HCT116 (cell line): Measurements from ENCODE around the gene ACTN2. TPM values are rescaled to one million over a fixed set of nuclear protein-coding genes. Genes with fewer than 3 reads are reported as not detected.

Experiments used
- ATAC-seq: fragments of 200-7000 bp; cut with Tn5 transposase; 2 replicates; pipeline ENCODE4 v1.9.1; 2020; ENCODE audit warnings: mild to moderate bottlenecking, moderate library complexity
- BruUV-seq: library from RNA; stranded (reverse); fragments of 400-500 nt; replicated peaks from 2 replicates; lab custom pipeline; 2021; lab: Mats Ljungman, UMichigan
- CTCF ChIA-PET: fragments of 300-600 bp; sonication (Branson Sonifier 250); formaldehyde crosslinking; loops from one replicate; lab custom pipeline; 2021; ENCODE audit warnings: antibody characterized with exemption; lab: Charles Lee
- POLR2A ChIA-PET: fragments of 300-600, 350-600 bp; sonication (Branson Sonifier 250); formaldehyde crosslinking; loops from one replicate; lab custom pipeline; 2021; ENCODE audit warnings: antibody characterized with exemption; lab: Charles Lee
- RAD21 ChIA-PET, 2 experiments: fragments of 300-600 bp; sonication (Branson Sonifier 250); formaldehyde crosslinking; loops; one replicate each; lab custom pipeline; 2023; ENCODE audit warnings: low total read pairs in 2 of 2; ENCODE audit not compliant: uncharacterized antibody in 2 of 2, unreplicated experiment in 2 of 2, low non-redundant PET in 1 of 2; lab: Charles Lee
- DNase-seq: peaks from one replicate; pipeline ENCODE4 v3.0.0-alpha.2; 2010; ENCODE audit warnings: low read depth, low spot score
- H2AFZ ChIP-seq: fragments of 200-600 bp; shearing (Covaris generic), sonication (generic); 2 replicates; pipeline ENCODE4 v1.6.1; 2017; ENCODE audit warnings: low read depth, mixed run types, mixed read lengths, antibody characterized with exemption, low read length; ENCODE audit not compliant: poor library complexity, severe bottlenecking
- H3K27ac ChIP-seq: 2 replicates; pipeline ENCODE4 v1.5.1; 2012; ENCODE audit warnings: low read depth, low read length
- H3K27me3 ChIP-seq: fragments of 200-600 bp; sonication (generic); 2 replicates; pipeline ENCODE4 v1.6.1; 2016; ENCODE audit warnings: mixed run types, low read length, mixed read lengths; ENCODE audit not compliant: insufficient read depth
- H3K36me3 ChIP-seq, 2 experiments: fragments of 200-500 bp in 1 of 2; fragments of 200-600 bp in 1 of 2; sonication (Bioruptor generic) in 1 of 2; sonication (generic) in 1 of 2; 2 replicates each; pipeline versions ENCODE4 v1.5.1 to v1.6.1; 2014 to 2016; ENCODE audit warnings: low read length in 2 of 2, inconsistent platforms in 1 of 2, mixed read lengths in 1 of 2, mixed run types in 1 of 2; ENCODE audit not compliant: insufficient read depth in 2 of 2, control insufficient read depth in 1 of 2
- H3K4me1 ChIP-seq, 2 experiments: fragments of 200-600 bp in 1 of 2; sonication (generic) in 1 of 2; 2 replicates each; pipeline versions ENCODE4 v1.5.1 to v1.6.1; 2012 to 2017; ENCODE audit warnings: low read length in 2 of 2, inconsistent platforms in 1 of 2, mild to moderate bottlenecking in 1 of 2, mixed read lengths in 1 of 2, mixed run types in 1 of 2, moderate library complexity in 1 of 2; ENCODE audit not compliant: insufficient read depth in 2 of 2, control insufficient read depth in 1 of 2
- H3K4me2 ChIP-seq: fragments of 200-600 bp; sonication (generic); 2 replicates; pipeline ENCODE4 v1.6.1; 2017; ENCODE audit warnings: mixed run types, low read length, mixed read lengths
- H3K4me3 ChIP-seq, 2 experiments: fragments of 200-600 bp in 1 of 2; sonication (generic) in 1 of 2; replicated peaks in 1 of 2; 2 replicates each; pipeline ENCODE4 v1.5.1; 2011 to 2016; ENCODE audit warnings: low read length in 2 of 2, control low read depth in 1 of 2, low read depth in 1 of 2, mild to moderate bottlenecking in 1 of 2, mixed read lengths in 1 of 2, mixed run types in 1 of 2
- H3K79me2 ChIP-seq: fragments of 200-600 bp; sonication (generic); 2 replicates; pipeline ENCODE4 v1.6.1; 2017; ENCODE audit warnings: mild to moderate bottlenecking, mixed run types, low read length, moderate library complexity, mixed read lengths; ENCODE audit not compliant: insufficient read depth
- H3K9ac ChIP-seq: fragments of 200-600 bp; sonication (generic); 2 replicates; pipeline ENCODE4 v1.6.1; 2016; ENCODE audit warnings: low read length, mixed read lengths
- H3K9me2 ChIP-seq: fragments of 200-600 bp; sonication (generic), shearing (Covaris generic); 2 replicates; pipeline ENCODE4 v1.6.1; 2017; ENCODE audit warnings: mixed run types, mild to moderate bottlenecking, moderate library complexity; ENCODE audit not compliant: insufficient read depth
- H3K9me3 ChIP-seq, 2 experiments: fragments of 200-500 bp in 1 of 2; fragments of 200-600 bp in 1 of 2; sonication (Bioruptor generic) in 1 of 2; sonication (generic) in 1 of 2; 2 replicates each; pipeline ENCODE4 v1.6.1; 2014 to 2017; ENCODE audit warnings: low read length in 2 of 2, mixed read lengths in 2 of 2, inconsistent platforms in 1 of 2, low read depth in 1 of 2, mild to moderate bottlenecking in 1 of 2, mixed run types in 1 of 2, moderate library complexity in 1 of 2; ENCODE audit not compliant: control insufficient read depth in 1 of 2, insufficient read depth in 1 of 2
- H4K20me1 ChIP-seq: fragments of 200-600 bp; sonication (generic), shearing (Covaris generic); 2 replicates; pipeline ENCODE4 v1.6.1; 2017; ENCODE audit warnings: mixed run types, mild to moderate bottlenecking, moderate library complexity; ENCODE audit not compliant: insufficient read depth
- CBX3 ChIP-seq: IDR thresholded peaks from 2 replicates; pipeline ENCODE4 v1.6.1; 2012; ENCODE audit warnings: low read depth
- CEBPB ChIP-seq: IDR thresholded peaks from 2 replicates; pipeline ENCODE4 v1.6.1; 2012; ENCODE audit warnings: low read depth
- EGR1 ChIP-seq: IDR thresholded peaks from 2 replicates; pipeline ENCODE4 v1.6.1; 2012; ENCODE audit warnings: low read depth
- EZH2 ChIP-seq: fragments of 200-600 bp; sonication (generic); IDR thresholded peaks from 2 replicates; pipeline ENCODE4 v1.6.1; 2017; ENCODE audit warnings: antibody characterized with exemption, mixed run types
- EZH2phosphoT487 ChIP-seq: fragments of 200-600 bp; IDR thresholded peaks from 2 replicates; pipeline ENCODE4 v1.6.1; 2018; ENCODE audit warnings: antibody characterized with exemption, borderline replicate concordance
- RAD21 ChIP-seq: IDR thresholded peaks from 2 replicates; pipeline ENCODE4 v1.6.1; 2012; ENCODE audit warnings: low read depth, mild to moderate bottlenecking
- SIN3A ChIP-seq: IDR thresholded peaks from 2 replicates; pipeline ENCODE4 v1.6.1; 2012; ENCODE audit warnings: low read depth
- YY1 ChIP-seq: IDR thresholded peaks from 2 replicates; pipeline ENCODE4 v1.6.1; 2011; ENCODE audit warnings: low read length, low read depth, moderate library complexity, mild to moderate bottlenecking; ENCODE audit not compliant: insufficient replicate concordance; ENCODE audit errors: extremely low read depth
- intact Hi-C: fragments of 100-400 bp; cut with micrococcal nuclease; formaldehyde crosslinking; loops from 2 replicates; pipeline ENCODE4 v1.10.0; 2022
- total RNA-seq: library from RNA; stranded (reverse); gene quantifications from one replicate; pipeline ENCODE4 v1.2.1, GENCODE V29; 2021; ENCODE audit not compliant: unreplicated experiment
- TF ChIP-seq, protein P1 (sequence below): IDR thresholded peaks from 2 replicates; pipeline ENCODE4 v1.6.1; 2011; ENCODE audit warnings: mild to moderate bottlenecking, low read length, moderate library complexity; ENCODE audit not compliant: insufficient replicate concordance; ENCODE audit errors: extremely low read depth

ACTN2 gene
- total RNA-seq, 1 experiment from 2014 or later: 0.20 TPM

DNA sequence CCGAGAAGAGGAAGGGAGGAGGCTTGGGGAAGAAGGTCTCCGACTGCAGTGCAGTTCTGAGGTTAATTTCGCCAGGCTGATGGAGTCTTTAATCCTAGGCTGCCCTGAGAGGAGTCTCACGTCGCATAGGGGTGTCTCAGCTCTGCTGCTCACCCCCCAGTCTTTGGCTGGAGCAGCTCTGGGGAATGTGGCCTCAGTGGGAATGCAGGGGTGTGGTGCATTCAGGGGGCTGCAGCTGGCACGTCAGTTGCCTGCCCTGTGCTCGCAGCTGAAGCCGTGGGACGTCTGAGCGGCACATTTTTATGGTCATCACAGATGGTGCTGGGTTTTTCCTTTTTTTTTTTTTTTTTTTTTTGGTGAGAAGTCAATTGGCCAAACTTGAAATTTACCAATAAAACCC is 38.2 kb downstream of the ACTN2 start:
- POLR2A ChIA-PET: no interaction called here
- no peaks in the 10 kb centered on the region for H3K9me2 ChIP-seq
- no peak for TF ChIP-seq CBX3
- TF ChIP-seq SIN3A: no peak
- TF ChIP-seq EZH2: no peak
- TF ChIP-seq YY1: no peak
- TF ChIP-seq RAD21: no peak
- TF ChIP-seq, all 23 proteins: peak for 0
- no peaks in the 10 kb centered on the region for H3K27me3 ChIP-seq
- H3K4me1 ChIP-seq: no peaks in the 10 kb centered on the region
- ChIA-PET CTCF (no interaction called here), RAD21 (no interaction called here)
- no peaks in the 10 kb centered on the region for H3K36me3 ChIP-seq
- no peak overlapping the region for H3K27ac ChIP-seq
- no peak overlapping the region for H3K4me2 ChIP-seq
- BruUV-seq: no TSS peak
- no peak overlapping the region for H3K9ac ChIP-seq
- ATAC-seq: no peak
- no peak overlapping the region for H3K4me3 ChIP-seq
- H4K20me1 ChIP-seq: no peaks in the 10 kb centered on the region
- no peak overlapping the region for H2AFZ ChIP-seq
- no peak for DNase-seq
- H3K79me2 ChIP-seq: no peaks in the 10 kb centered on the region
- intact Hi-C loops: no loop called here
- no peaks in the 10 kb centered on the region for H3K9me3 ChIP-seq

DNA sequence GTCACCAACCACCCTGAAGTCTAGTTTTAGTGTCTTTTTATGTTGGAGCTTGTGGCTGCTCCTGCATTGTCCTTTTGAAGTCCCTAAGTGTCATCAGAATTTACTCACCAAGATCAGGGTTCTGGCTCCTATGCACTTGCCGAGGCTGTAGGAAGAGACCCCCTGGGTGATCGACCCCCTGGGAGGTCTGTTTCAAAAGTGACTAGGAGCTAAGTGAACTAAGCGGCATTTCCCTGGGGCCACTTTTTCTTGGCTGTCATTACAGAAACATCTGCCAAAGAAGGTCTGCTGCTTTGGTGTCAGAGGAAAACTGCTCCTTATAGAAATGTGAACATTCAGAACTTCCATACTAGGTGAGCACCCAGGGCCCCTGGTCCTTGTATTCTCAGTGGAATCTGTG is 39.4 kb downstream of the ACTN2 start:
- ChIA-PET RAD21 (no interaction called here), CTCF (no interaction called here)
- H3K79me2 ChIP-seq: no peaks in the 10 kb centered on the region
- no peaks in the 10 kb centered on the region for H4K20me1 ChIP-seq
- DNase-seq: no peak
- H3K4me3 ChIP-seq: no peak overlapping the region
- H2AFZ ChIP-seq: no peak overlapping the region
- intact Hi-C loops: no loop called here
- no peak overlapping the region for H3K4me2 ChIP-seq
- TF ChIP-seq RAD21 (no peak), EGR1 (no peak), CEBPB (no peak), EZH2phosphoT487 (no peak)
- TF ChIP-seq, protein P1, sequence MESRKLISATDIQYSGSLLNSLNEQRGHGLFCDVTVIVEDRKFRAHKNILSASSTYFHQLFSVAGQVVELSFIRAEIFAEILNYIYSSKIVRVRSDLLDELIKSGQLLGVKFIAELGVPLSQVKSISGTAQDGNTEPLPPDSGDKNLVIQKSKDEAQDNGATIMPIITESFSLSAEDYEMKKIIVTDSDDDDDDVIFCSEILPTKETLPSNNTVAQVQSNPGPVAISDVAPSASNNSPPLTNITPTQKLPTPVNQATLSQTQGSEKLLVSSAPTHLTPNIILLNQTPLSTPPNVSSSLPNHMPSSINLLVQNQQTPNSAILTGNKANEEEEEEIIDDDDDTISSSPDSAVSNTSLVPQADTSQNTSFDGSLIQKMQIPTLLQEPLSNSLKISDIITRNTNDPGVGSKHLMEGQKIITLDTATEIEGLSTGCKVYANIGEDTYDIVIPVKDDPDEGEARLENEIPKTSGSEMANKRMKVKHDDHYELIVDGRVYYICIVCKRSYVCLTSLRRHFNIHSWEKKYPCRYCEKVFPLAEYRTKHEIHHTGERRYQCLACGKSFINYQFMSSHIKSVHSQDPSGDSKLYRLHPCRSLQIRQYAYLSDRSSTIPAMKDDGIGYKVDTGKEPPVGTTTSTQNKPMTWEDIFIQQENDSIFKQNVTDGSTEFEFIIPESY: no peak
- TF ChIP-seq, all 23 proteins: peak for 0
- Histone ChIP-seq H3K9me3 (no peaks in the 10 kb centered on the region), H3K4me1 (no peaks in the 10 kb centered on the region), H3K27ac (no peak overlapping the region), H3K27me3 (no peaks in the 10 kb centered on the region), H3K9ac (no peak overlapping the region), H3K36me3 (no peaks in the 10 kb centered on the region), H3K9me2 (no peaks in the 10 kb centered on the region)
- POLR2A ChIA-PET: no interaction called here
- no TSS peak for BruUV-seq
- no peak for ATAC-seq
